Measurements from ENCODE around the gene EPB41L4B. TPM values are rescaled to one million over a fixed set of nuclear protein-coding genes. Genes with fewer than 3 reads are reported as not detected.

EPB41L4B gene
- total RNA-seq, 1 experiment from 2014 or later, result 4.6 TPM

DNA sequence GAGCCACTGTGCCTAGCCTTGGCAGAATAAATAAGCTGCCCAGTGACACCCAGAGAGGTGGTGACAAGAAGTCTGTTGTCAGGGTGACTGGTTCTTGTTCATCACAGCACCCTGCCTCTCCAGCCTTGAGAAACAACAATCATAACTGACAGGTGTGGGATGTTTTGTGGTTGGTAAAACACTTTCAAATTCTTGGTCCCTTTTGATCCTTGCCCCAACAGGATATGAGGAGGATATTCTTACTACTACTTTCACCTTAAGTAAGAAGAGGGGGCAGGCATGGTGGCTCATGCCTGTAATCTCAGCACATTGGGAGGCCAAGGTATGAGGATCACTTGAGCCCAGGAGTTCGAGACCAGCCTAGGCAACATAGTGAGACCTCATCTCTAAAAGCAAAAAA lies 139.6 kb downstream of the EPB41L4B start:
- no peak for DNase-seq
- Mint-ChIP-seq H3K27me3 (ENCODE audit: unreplicated experiment) (peaks cover 13% of the 10 kb centered on the region), H3K36me3 (ENCODE audit: insufficient read depth, unreplicated experiment) (no peaks in the 10 kb centered on the region), H3K27ac (ENCODE audit: unreplicated experiment) (no peak overlapping the region), H3K4me1 (ENCODE audit: low read depth, unreplicated experiment) (no peaks in the 10 kb centered on the region), H3K9me3 (ENCODE audit: low read depth, unreplicated experiment) (no peaks in the 10 kb centered on the region), H3K4me3 (ENCODE audit: low read depth, unreplicated experiment) (no peak overlapping the region)
- TF ChIP-seq, protein P1, sequence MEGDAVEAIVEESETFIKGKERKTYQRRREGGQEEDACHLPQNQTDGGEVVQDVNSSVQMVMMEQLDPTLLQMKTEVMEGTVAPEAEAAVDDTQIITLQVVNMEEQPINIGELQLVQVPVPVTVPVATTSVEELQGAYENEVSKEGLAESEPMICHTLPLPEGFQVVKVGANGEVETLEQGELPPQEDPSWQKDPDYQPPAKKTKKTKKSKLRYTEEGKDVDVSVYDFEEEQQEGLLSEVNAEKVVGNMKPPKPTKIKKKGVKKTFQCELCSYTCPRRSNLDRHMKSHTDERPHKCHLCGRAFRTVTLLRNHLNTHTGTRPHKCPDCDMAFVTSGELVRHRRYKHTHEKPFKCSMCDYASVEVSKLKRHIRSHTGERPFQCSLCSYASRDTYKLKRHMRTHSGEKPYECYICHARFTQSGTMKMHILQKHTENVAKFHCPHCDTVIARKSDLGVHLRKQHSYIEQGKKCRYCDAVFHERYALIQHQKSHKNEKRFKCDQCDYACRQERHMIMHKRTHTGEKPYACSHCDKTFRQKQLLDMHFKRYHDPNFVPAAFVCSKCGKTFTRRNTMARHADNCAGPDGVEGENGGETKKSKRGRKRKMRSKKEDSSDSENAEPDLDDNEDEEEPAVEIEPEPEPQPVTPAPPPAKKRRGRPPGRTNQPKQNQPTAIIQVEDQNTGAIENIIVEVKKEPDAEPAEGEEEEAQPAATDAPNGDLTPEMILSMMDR (IDR thresholded peaks at IDR 0.05; ENCODE audit: unreplicated experiment), result no peak
- intact Hi-C loops (cut with micrococcal nuclease; ENCODE audit: unreplicated experiment), result loop anchor here (10.0 kb wide), 2 partner anchors 144 to 214 kb away; partner anchors contain the start of gene EPB41L4B
- CTCF ChIA-PET, result interaction anchor here (0.5 kb wide), 1 partner anchor 74 kb away, joined by 4 read pairs; no protein-coding TSS in a partner anchor
- no TSS peak for BruUV-seq (replicated peaks)

DNA sequence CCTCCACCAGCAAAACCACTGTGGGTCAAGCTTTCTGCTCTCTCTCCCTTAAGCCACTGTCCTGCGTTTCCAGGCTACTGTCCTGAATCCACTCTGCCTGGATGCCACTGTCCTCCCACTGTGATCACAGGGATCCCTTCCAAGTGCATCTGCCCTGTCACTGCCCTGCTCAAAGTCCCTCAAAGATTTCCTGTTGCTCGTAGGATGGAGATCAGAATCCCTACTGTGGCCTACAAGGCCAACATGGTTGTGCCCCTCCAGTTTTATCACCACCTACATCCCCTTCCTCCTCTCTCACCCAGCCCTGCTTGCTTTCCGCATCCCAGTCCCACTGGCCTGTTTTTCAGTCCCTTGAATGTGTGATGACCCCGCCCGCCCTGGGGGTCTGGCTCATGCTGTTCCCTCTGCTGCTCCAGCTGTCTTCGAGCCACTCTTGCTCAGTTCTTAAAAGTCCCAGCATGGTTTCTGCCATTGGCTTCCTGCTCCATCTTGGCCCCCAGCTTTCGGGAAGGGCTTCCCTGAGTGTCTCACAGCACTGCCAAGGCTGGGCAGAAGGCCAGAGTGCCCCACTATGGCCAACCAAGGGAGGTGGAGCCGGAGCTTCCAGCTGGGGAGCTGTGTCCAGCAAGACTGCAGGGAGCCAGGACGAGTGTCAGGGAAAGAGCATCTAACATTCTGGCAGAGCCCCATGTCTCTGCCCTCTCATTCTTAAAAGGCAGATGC lies 140.9 kb downstream of the EPB41L4B start:
- Mint-ChIP-seq H3K27me3 (ENCODE audit: unreplicated experiment) (peaks cover 13% of the 10 kb centered on the region), H3K27ac (ENCODE audit: unreplicated experiment) (no peak overlapping the region), H3K4me3 (ENCODE audit: low read depth, unreplicated experiment) (no peak overlapping the region), H3K9me3 (ENCODE audit: low read depth, unreplicated experiment) (no peaks in the 10 kb centered on the region), H3K36me3 (ENCODE audit: insufficient read depth, unreplicated experiment) (no peaks in the 10 kb centered on the region), H3K4me1 (ENCODE audit: low read depth, unreplicated experiment) (no peaks in the 10 kb centered on the region)
- CTCF ChIA-PET, result no interaction called here
- TF ChIP-seq, protein P1 (IDR thresholded peaks at IDR 0.05; ENCODE audit: unreplicated experiment), result no peak
- BruUV-seq (replicated peaks), result no TSS peak
- intact Hi-C loops (cut with micrococcal nuclease; ENCODE audit: unreplicated experiment), result loop anchor here (10.0 kb wide), 2 partner anchors 145 to 215 kb away; partner anchors contain the start of gene EPB41L4B
- no peak for DNase-seq

DNA sequence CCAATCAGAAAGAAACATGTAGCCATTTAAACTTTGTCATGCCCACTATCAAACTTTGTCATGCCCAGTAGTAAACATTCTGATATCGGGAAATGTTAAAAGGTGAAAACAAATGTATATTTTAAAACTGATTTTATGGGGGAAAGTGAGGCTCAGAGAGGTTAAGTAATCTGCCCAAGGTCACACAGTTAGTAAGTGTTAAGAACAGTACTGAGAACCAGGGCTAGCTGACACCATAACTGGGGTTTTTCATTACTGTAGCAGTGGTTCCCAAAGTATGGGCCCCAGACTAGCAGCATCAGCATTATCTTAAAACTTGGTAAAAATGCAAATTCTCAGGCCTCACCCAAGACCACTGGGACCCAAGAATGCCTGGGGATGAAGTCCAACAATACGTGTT lies 143.9 kb downstream of the EPB41L4B start:
- Mint-ChIP-seq H3K27ac (ENCODE audit: unreplicated experiment) (no peak overlapping the region), H3K27me3 (ENCODE audit: unreplicated experiment) (peaks cover 13% of the 10 kb centered on the region), H3K36me3 (ENCODE audit: insufficient read depth, unreplicated experiment) (no peaks in the 10 kb centered on the region), H3K4me3 (ENCODE audit: low read depth, unreplicated experiment) (no peak overlapping the region), H3K4me1 (ENCODE audit: low read depth, unreplicated experiment) (no peaks in the 10 kb centered on the region), H3K9me3 (ENCODE audit: low read depth, unreplicated experiment) (no peaks in the 10 kb centered on the region)
- no TSS peak for BruUV-seq (replicated peaks)
- TF ChIP-seq, protein P1 (IDR thresholded peaks at IDR 0.05; ENCODE audit: unreplicated experiment), result no peak
- intact Hi-C loops (cut with micrococcal nuclease; ENCODE audit: unreplicated experiment), result no loop called here
- no peak for DNase-seq
- CTCF ChIA-PET, result interaction anchor here (0.7 kb wide), 1 partner anchor 481 kb away, joined by 5 read pairs; no protein-coding TSS in a partner anchor

DNA sequence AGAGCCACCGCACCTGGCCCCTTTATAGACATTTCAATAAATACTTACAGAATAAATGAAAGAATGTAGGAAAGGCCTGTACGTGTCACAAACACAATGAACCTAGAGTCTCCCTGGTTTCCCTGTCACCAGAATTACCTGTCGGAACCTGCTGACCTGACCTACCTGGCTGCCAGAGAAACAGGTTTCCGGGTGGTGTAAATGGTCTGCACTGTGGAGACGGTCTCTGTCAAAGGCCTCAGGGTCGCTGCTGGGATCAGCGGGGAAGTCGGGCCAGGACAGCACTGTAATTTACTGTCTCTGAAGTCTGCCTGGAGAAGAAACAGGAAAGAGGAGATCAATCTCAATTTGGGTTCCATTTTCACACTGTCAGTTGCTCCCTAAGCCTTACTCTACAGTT lies 144.5 kb downstream of the EPB41L4B start:
- CTCF ChIA-PET, result no interaction called here
- peaks cover 13% of the 10 kb centered on the region for H3K27me3 Mint-ChIP-seq (ENCODE audit: unreplicated experiment)
- no peaks in the 10 kb centered on the region for H3K4me1 Mint-ChIP-seq (ENCODE audit: low read depth, unreplicated experiment)
- no TSS peak for BruUV-seq (replicated peaks)
- no peak overlapping the region for H3K4me3 Mint-ChIP-seq (ENCODE audit: low read depth, unreplicated experiment)
- no peaks in the 10 kb centered on the region for H3K36me3 Mint-ChIP-seq (ENCODE audit: insufficient read depth, unreplicated experiment)
- intact Hi-C loops (cut with micrococcal nuclease; ENCODE audit: unreplicated experiment), result no loop called here
- no peak overlapping the region for H3K27ac Mint-ChIP-seq (ENCODE audit: unreplicated experiment)
- TF ChIP-seq, protein P1 (IDR thresholded peaks at IDR 0.05; ENCODE audit: unreplicated experiment), result no peak
- DNase-seq, result no peak
- H3K9me3 Mint-ChIP-seq (ENCODE audit: low read depth, unreplicated experiment), result no peaks in the 10 kb centered on the region
